Neutrophil (primary cell): ENCODE measurements around the gene ARHGAP22.

Experiments
- H3K27ac ChIP-seq: fragments of 200-600 bp; sonication (generic); 2 replicates; pipeline ENCODE4 v1.5.1; 2016; ENCODE audit warnings: mild to moderate bottlenecking, moderate library complexity
- H3K27me3 ChIP-seq: fragments of 200-600 bp; sonication (generic); 2 replicates; pipeline ENCODE4 v1.6.0; 2016; ENCODE audit warnings: mild to moderate bottlenecking
- H3K36me3 ChIP-seq: fragments of 200-600 bp; sonication (generic); 2 replicates; pipeline ENCODE4 v1.5.1; 2017
- H3K4me1 ChIP-seq, 2 experiments: fragments of 200-600 bp in 1 of 2; sonication (generic) in 1 of 2; 1 replicate in 1 of 2; 2 replicates in 1 of 2; pipeline versions ENCODE4 v1.5.1 to v1.6.1; 2013 to 2016; ENCODE audit warnings: low read depth in 1 of 2, low read length in 1 of 2, mild to moderate bottlenecking in 1 of 2, moderate library complexity in 1 of 2; ENCODE audit not compliant: control insufficient read depth in 1 of 2, insufficient read depth in 1 of 2
- H3K4me3 ChIP-seq, 2 experiments: fragments of 200-600 bp in 1 of 2; sonication (generic) in 1 of 2; 1 replicate in 1 of 2; 2 replicates in 1 of 2; pipeline ENCODE4 v1.5.1; 2013 to 2016; ENCODE audit warnings: low read depth in 1 of 2, low read length in 1 of 2, mild to moderate bottlenecking in 1 of 2, moderate library complexity in 1 of 2
- H3K9me3 ChIP-seq: fragments of 200-600 bp; sonication (generic); 2 replicates; pipeline ENCODE4 v1.5.1; 2016
- CTCF ChIP-seq: fragments of 200-600 bp; sonication (generic); IDR thresholded peaks from 2 replicates; pipeline ENCODE4 v1.5.1; 2016; ENCODE audit warnings: antibody characterized with exemption

The ARHGAP22 gene

GRCh38 chr10:48564466-48565160, 40.3 kb downstream of the ARHGAP22 start:
- Histone ChIP-seq H3K9me3 (no peaks in the 10 kb centered on the region), H3K4me3 (no peak overlapping the region), H3K4me1 (no peaks in the 10 kb centered on the region), H3K27ac (no peak overlapping the region), H3K36me3 (no peaks in the 10 kb centered on the region), H3K27me3 (no peaks in the 10 kb centered on the region)
- no peak for TF ChIP-seq CTCF

- Histone ChIP-seq H3K4me1 (no peaks in the 10 kb centered on the region), H3K27me3 (no peaks in the 10 kb centered on the region), H3K4me3 (no peak overlapping the region), H3K9me3 (no peaks in the 10 kb centered on the region), H3K27ac (no peak overlapping the region), H3K36me3 (no peaks in the 10 kb centered on the region)
- no peak for TF ChIP-seq CTCF
These were observed 47.3 kb downstream of the ARHGAP22 start for GRCh38 chr10:48557511-48558123.

- Histone ChIP-seq H3K4me3 (no peak overlapping the region), H3K36me3 (no peaks in the 10 kb centered on the region), H3K4me1 (no peaks in the 10 kb centered on the region), H3K9me3 (no peaks in the 10 kb centered on the region), H3K27ac (no peak overlapping the region), H3K27me3 (no peaks in the 10 kb centered on the region)
- no peak for TF ChIP-seq CTCF
These were observed 48.2 kb downstream of the ARHGAP22 start for GRCh38 chr10:48556713-48557112.

GRCh38 chr10:48556065-48556464, 48.8 kb downstream of the ARHGAP22 start:
- Histone ChIP-seq H3K4me1 (no peaks in the 10 kb centered on the region), H3K4me3 (no peak overlapping the region), H3K36me3 (no peaks in the 10 kb centered on the region), H3K9me3 (no peaks in the 10 kb centered on the region), H3K27ac (no peak overlapping the region), H3K27me3 (no peaks in the 10 kb centered on the region)
- TF ChIP-seq CTCF = no peak

GRCh38 chr10:48555310-48556042, 49.4 kb downstream of the ARHGAP22 start:
- Histone ChIP-seq H3K27ac (no peak overlapping the region), H3K27me3 (no peaks in the 10 kb centered on the region), H3K4me1 (no peaks in the 10 kb centered on the region), H3K9me3 (no peaks in the 10 kb centered on the region), H3K4me3 (no peak overlapping the region), H3K36me3 (no peaks in the 10 kb centered on the region)
- no peak for TF ChIP-seq CTCF
